ENCODE data around the gene KIAA0040. TPM values are rescaled to one million over a fixed set of nuclear protein-coding genes. Genes with fewer than 3 reads are reported as not detected.

Gene KIAA0040
- 6.8 TPM for total RNA-seq

GRCh38 chr1:175192630-175193526 lies at the start of gene KIAA0040:
Gene KIAA0040 (minus strand): TSS chr1:175192776. CDS start chr1:175161013, 31,763 bp downstream.

Other genes starting within 250 kb of the KIAA0040 start
- gene CACYBP, start 192.8 kb downstream of the KIAA0040 start, total RNA-seq, result 122 TPM
- 53.9 TPM for gene MRPS14, start 169.4 kb downstream of the KIAA0040 start, total RNA-seq
- 17.8 TPM for gene TNN, start 124.9 kb downstream of the KIAA0040 start, total RNA-seq